Psoas muscle (tissue), 8 donors: ENCODE data around the gene ZNRD2. TPM values are rescaled to one million over a fixed set of nuclear protein-coding genes. Genes with fewer than 3 reads are reported as not detected.

Experiments
- ATAC-seq, 4 donors: fragments of 200-7000 bp; cut with Tn5 transposase; one replicate each; pipeline ENCODE4 v1.9.1; 2020; ENCODE audit warnings: moderate library complexity in 3 of 4, mild to moderate bottlenecking in 2 of 4
- DNase-seq, 2 donors: peaks; one replicate each; pipeline ENCODE4 v3.0.0-alpha.2; 2020
- H3K27ac ChIP-seq: fragments of 200-600 bp; one replicate; pipeline ENCODE4 v1.8.0; 2022
- H3K27me3 ChIP-seq, 3 donors: fragments of 200-600 bp in 1 of 3; one replicate each; pipeline versions ENCODE4 v1.6.1 to v1.8.0; 2013 to 2022; ENCODE audit warnings: low read length in 2 of 3, mild to moderate bottlenecking in 2 of 3, moderate library complexity in 1 of 3; ENCODE audit not compliant: insufficient read depth in 3 of 3
- H3K36me3 ChIP-seq, 2 donors: fragments of 200-600 bp in 1 of 2; one replicate each; pipeline versions ENCODE4 v1.6.1 to v1.8.0; 2013 to 2022; ENCODE audit warnings: low read depth in 1 of 2, mild to moderate bottlenecking in 1 of 2, moderate library complexity in 1 of 2; ENCODE audit not compliant: insufficient read depth in 1 of 2
- H3K4me1 ChIP-seq: fragments of 200-600 bp; one replicate; pipeline ENCODE4 v1.8.0; 2022
- H3K4me3 ChIP-seq: fragments of 200-600 bp; one replicate; pipeline ENCODE4 v1.8.0; 2022; ENCODE audit warnings: mild to moderate bottlenecking
- H3K9me3 ChIP-seq: fragments of 200-600 bp; one replicate; pipeline ENCODE4 v1.8.0; 2022
- CTCF ChIP-seq: fragments of 200-600 bp; IDR thresholded peaks from one replicate; pipeline ENCODE4 v1.8.0; 2022; ENCODE audit warnings: antibody characterized with exemption
- WGBS, 3 donors: extraction: QIAGEN DNeasy Blood & Tissue Kit; methylation state at CpG; one replicate each; pipeline versions ENCODE4 v1.1.6 to v1.1.7; 2013; 5-methylcytosine and 5-hydroxymethylcytosine counted together
- intact Hi-C, 2 donors: fragments of 100-400 bp; cut with DNase I; formaldehyde crosslinking; loops; one replicate each; pipeline versions ENCODE4 v1.11.0 to v1.14.2; 2022
- polyA plus RNA-seq, 3 donors: library from polyadenylated mRNA; stranded (reverse); fragments of 200-250 nt; gene quantifications; one replicate each; pipeline ENCODE4 v1.2.3, GENCODE V29; 2013
- total RNA-seq, 4 donors: library from RNA; stranded (reverse); fragmentation: NEBNext Ultra II Directional in 2 of 4; extraction: Animal tissue kit (Norgen Biotek cat#: 25700) in 2 of 4; gene quantifications; one replicate each; pipeline versions ENCODE4 v1.2.1 to v1.2.4, GENCODE V29; 2021 to 2023
- donor health status: healthy with polysubstance abuse.
- donor health status: DM: no; HTN: no; CAD: no; lungs with moderate emphysema.
- donor health status: Bipolar disorder and iron deficiency.
- donor health status: healthy.
- donor health status: DM: yes; HTN: yes; CAD: no.
- donor health status: DM: no; HTN: no; CAD: no.
- donor health status: DM: no; HTN: no; CAD: no.
- donor health status: DM: yes; HTN: yes; CAD: no.

The ZNRD2 gene
- total and polyA plus RNA-seq, 7 donors, result 31.6 to 118 (median 43.5) TPM

GRCh38 chr11:65555693-65556231 is 14.5 kb upstream of the ZNRD2 start:
- H3K4me3 ChIP-seq, result peak overlapping the region; percentile 75
- intact Hi-C loops, result no loop called here
- no peak for TF ChIP-seq CTCF
- no peaks in the 10 kb centered on the region for H3K27me3 ChIP-seq
- DNase-seq (peak; percentile 83 to 87), ATAC-seq (peak; percentile 18 to 56 (median 42))
- H3K36me3 ChIP-seq, result peaks cover 0 to 23% of the 10 kb centered on the region in 2 donors
- H3K27ac ChIP-seq, result peak overlapping the region; percentile 99
- 32 to 37% (median 36%) methylated on average over 5 to 6 of the region's 6 CpGs for WGBS, 3 donors
- no peaks in the 10 kb centered on the region for H3K9me3 ChIP-seq
- H3K4me1 ChIP-seq, result peaks cover 49% of the 10 kb centered on the region

- Histone ChIP-seq H3K4me3 (peak overlapping the region; percentile 75), H3K9me3 (no peaks in the 10 kb centered on the region), H3K27ac (peak overlapping the region; percentile 99), H3K4me1 (peaks cover 58% of the 10 kb centered on the region), H3K27me3 (no peaks in the 10 kb centered on the region), H3K36me3 (peaks cover 0 to 14% of the 10 kb centered on the region in 2 donors)
- ATAC-seq, result no peak
- intact Hi-C loops, result no loop called here
- WGBS, 3 donors, result 72 to 83% (median 77%) methylated on average over 12 of the region's 12 CpGs
- TF ChIP-seq CTCF, result no peak
- no peak for DNase-seq
Observed at GRCh38 chr11:65556470-65557279, 13.6 kb upstream of the ZNRD2 start.

- peaks cover 0 to 14% of the 10 kb centered on the region in 2 donors for H3K36me3 ChIP-seq
- WGBS, 3 donors, result 2 to 12% (median 3%) methylated on average over 28 to 46 of the region's 47 CpGs
- no peaks in the 10 kb centered on the region for H3K27me3 ChIP-seq
- intact Hi-C loops, result loop anchor here in 1 of 2 donors (2.0 kb wide), 1 partner anchor 19 kb away; the partner anchor contains the start of gene EHBP1L1
- no peaks in the 10 kb centered on the region for H3K9me3 ChIP-seq
- ATAC-seq (no peak), DNase-seq (peak in 1 of 2 donors; percentile 61)
- peak overlapping the region; percentile 75 for H3K4me3 ChIP-seq
- H3K27ac ChIP-seq, result peak overlapping the region; percentile 99
- no peak for TF ChIP-seq CTCF
- H3K4me1 ChIP-seq, result peaks cover 59% of the 10 kb centered on the region
Observed at GRCh38 chr11:65557280-65558001, 12.8 kb upstream of the ZNRD2 start.

GRCh38 chr11:65558002-65558929 is 12.0 kb upstream of the ZNRD2 start, which contains the start of gene LTBP3:
Gene LTBP3 (minus strand): TSS chr11:65558359. CDS start chr11:65557959, 400 bp downstream.
- intact Hi-C loops, result loop anchor here in 1 of 2 donors (2.0 kb wide), 1 partner anchor 19 kb away; the partner anchor contains the start of gene EHBP1L1
- Histone ChIP-seq H3K27ac (peak within 1 kb of the TSS; percentile 99), H3K36me3 (peaks cover 0 to 8% of the 10 kb centered on the region in 2 donors), H3K27me3 (no peaks in the 10 kb centered on the region), H3K9me3 (no peaks in the 10 kb centered on the region), H3K4me1 (peaks cover 57% of the 10 kb centered on the region), H3K4me3 (peak within 1 kb of the TSS; percentile 75)
- TF ChIP-seq CTCF, result no peak
- DNase-seq (peak; percentile 89 to 93), ATAC-seq (peak; percentile 68 to 84 (median 77))
- WGBS, 3 donors, result 0 to 1% (median 0%) methylated on average over 42 to 79 of the region's 79 CpGs
